Ovary (tissue), 9 donors: Measurements from ENCODE around the gene P3H4. TPM values are rescaled to one million over a fixed set of nuclear protein-coding genes. Genes with fewer than 3 reads are reported as not detected.
A peak's percentile ranks its signal among the peaks of the same experiment; 100 is the strongest.
"Not testable (repeated sequence)": the region's sequence is repeated elsewhere in the genome, so short reads cannot be mapped to it uniquely, and the experiment has no call there.

ENCODE experiments used
- DNase-seq, 5 donors: peaks; one replicate each; pipeline ENCODE4 v3.0.0-alpha.2; 2019 to 2020
- H3K27ac ChIP-seq, 2 donors: fragments of 200-600 bp; one replicate each; pipeline versions ENCODE4 v1.5.1 to v1.8.0; 2019 to 2022
- H3K27me3 ChIP-seq: fragments of 200-600 bp; one replicate; pipeline ENCODE4 v1.8.0; 2022
- H3K36me3 ChIP-seq: fragments of 200-600 bp; sonication (generic); one replicate; pipeline ENCODE4 v1.5.1; 2019
- H3K4me1 ChIP-seq: one replicate; pipeline ENCODE4 v1.8.1; 2013; ENCODE audit warnings: mild to moderate bottlenecking, moderate library complexity; ENCODE audit not compliant: insufficient read depth
- H3K4me3 ChIP-seq: fragments of 200-600 bp; sonication (generic); one replicate; pipeline ENCODE4 v1.5.1; 2017
- H3K9me3 ChIP-seq, 2 donors: fragments of 200-600 bp in 1 of 2; sonication (generic) in 1 of 2; one replicate each; pipeline versions ENCODE4 v1.5.1 to v1.8.1; 2013 to 2019; ENCODE audit warnings: mild to moderate bottlenecking in 1 of 2, moderate library complexity in 1 of 2
- CTCF ChIP-seq, 3 donors: fragments of 450-650 bp in 2 of 3; fragments of 200-600 bp in 1 of 3; IDR thresholded peaks; one replicate each; pipeline versions ENCODE4 v1.5.1 to v1.8.0; 2016 to 2022; ENCODE audit warnings: antibody characterized with exemption in 3 of 3, mild to moderate bottlenecking in 1 of 3
- EP300 ChIP-seq: sonication (generic); formaldehyde crosslinking; IDR thresholded peaks from one replicate; pipeline ENCODE4 v1.6.1; 2017; ENCODE audit warnings: antibody characterized with exemption
- POLR2A ChIP-seq: fragments of 450-650 bp; IDR thresholded peaks from one replicate; pipeline ENCODE4 v1.6.1; 2017; ENCODE audit warnings: antibody characterized with exemption, mild to moderate bottlenecking, moderate library complexity
- WGBS, 3 donors: extraction: QIAGEN DNeasy Blood & Tissue Kit in 1 of 3; methylation state at CpG; one replicate each; pipeline versions ENCODE4 v1.1.5 to v1.1.7; 2013 to 2017; 5-methylcytosine and 5-hydroxymethylcytosine counted together
- intact Hi-C, 4 donors: fragments of 100-400 bp; cut with DNase I; formaldehyde crosslinking; loops; one replicate each; pipeline versions ENCODE4 v1.11.0 to v1.15.1; 2022 to 2023
- polyA plus RNA-seq, 2 donors: library from polyadenylated mRNA; stranded (reverse); fragments of 200-250 nt in 1 of 2; fragments of 350-450 nt in 1 of 2; fragmentation: Illumina TruSeq in 1 of 2; extraction: RNeasy Lipid Tissue Mini Kit (QIAGEN cat#74804) in 1 of 2; gene quantifications; one replicate each; pipeline ENCODE4 v1.2.3, GENCODE V29; 2013 to 2014
- total RNA-seq, 7 donors: library from RNA; depleted of rRNA in 2 of 7; stranded (reverse); fragments of >200 nt in 2 of 7; fragmentation: NEBNext Ultra II Directional in 3 of 7; extraction: Animal tissue kit (Norgen Biotek cat#: 25700) in 3 of 7; gene quantifications; one replicate each; pipeline versions ENCODE4 v1.1.0 to v1.2.4, GENCODE V29; 2016 to 2023
- donor health status: DM: no; HTN: no; CAD: no; lungs with moderate emphysema.
- donor health status: DM: no; HTN: no; CAD: no.
- donor health status: Bipolar disorder and iron deficiency.
- donor health status: DM: yes; HTN: yes; CAD: no.
- donor health status: DM: no; HTN: no; CAD: no.
- donor health status: DM: yes; HTN: yes; CAD: no.

Gene P3H4
- total and polyA plus RNA-seq, 9 donors, result 7.7 to 22.1 (median 15.1) TPM

GRCh38 chr17:41777574-41778188 is 34.1 kb downstream of the P3H4 start:
- H3K4me3 ChIP-seq, result no peak overlapping the region
- peaks cover 15% of the 10 kb centered on the region for H3K4me1 ChIP-seq
- no peaks in the 10 kb centered on the region for H3K36me3 ChIP-seq
- TF ChIP-seq EP300 (no peak), CTCF (IDR thresholded peaks at IDR 0.05) (peak in 2 of 3 donors; percentile 35 to 52)
- H3K27ac ChIP-seq, result peak overlapping the region; percentile 71 to 87
- no peaks in the 10 kb centered on the region for H3K27me3 ChIP-seq
- 1 to 5% (median 1%) methylated on average over 12 of the region's 12 CpGs for WGBS, 3 donors
- intact Hi-C loops, result no loop called here
- DNase-seq, result peak; percentile 88 to 95 (median 93)
- H3K9me3 ChIP-seq, result no peaks in the 10 kb centered on the region

GRCh38 chr17:41777157-41777573 is 34.6 kb downstream of the P3H4 start:
- peaks cover 15% of the 10 kb centered on the region for H3K4me1 ChIP-seq
- TF ChIP-seq CTCF (IDR thresholded peaks at IDR 0.05), result peak in 1 of 3 donors; percentile 22
- no peak for TF ChIP-seq EP300
- peak in 4 of 5 donors; percentile 39 to 60 (median 48) for DNase-seq
- intact Hi-C loops, result no loop called here
- H3K27me3 ChIP-seq, result no peaks in the 10 kb centered on the region
- no peaks in the 10 kb centered on the region for H3K36me3 ChIP-seq
- WGBS, 3 donors, result 25 to 33% (median 33%) methylated on average over 4 of the region's 4 CpGs
- H3K9me3 ChIP-seq, result no peaks in the 10 kb centered on the region
- H3K4me3 ChIP-seq, result no peak overlapping the region
- H3K27ac ChIP-seq, result peak overlapping the region; percentile 71 to 87

GRCh38 chr17:41776262-41776900 is 35.4 kb downstream of the P3H4 start:
- peak overlapping the region in 1 of 2 donors; percentile 71 for H3K27ac ChIP-seq
- H3K9me3 ChIP-seq, result not testable (repeated sequence)

GRCh38 chr17:41775394-41776226 is 36.1 kb downstream of the P3H4 start:
- Histone ChIP-seq H3K4me3 (no peak overlapping the region), H3K36me3 (no peaks in the 10 kb centered on the region), H3K4me1 (peaks cover 15% of the 10 kb centered on the region), H3K9me3 (no peaks in the 10 kb centered on the region), H3K27ac (no peak overlapping the region), H3K27me3 (no peaks in the 10 kb centered on the region)
- TF ChIP-seq POLR2A (no peak), EP300 (no peak), CTCF (IDR thresholded peaks at IDR 0.05) (no peak)
- DNase-seq, result no peak
- WGBS, 3 donors, result 92 to 96% (median 95%) methylated on average over 12 of the region's 12 CpGs
- intact Hi-C loops, result no loop called here

More at GRCh38 chr17:41776262-41776900, 35.4 kb downstream of the P3H4 start:
- H3K4me3 ChIP-seq, H3K27me3 ChIP-seq, intact Hi-C loops, H3K36me3 ChIP-seq, DNase-seq: not testable (repeated sequence)
- peaks cover 15% of the 10 kb centered on the region for H3K4me1 ChIP-seq
- WGBS, 3 donors, result 92 to 95% (median 93%) methylated on average over 14 of the region's 14 CpGs
